ENCODE results near the gene PEF1.
A peak's percentile ranks its signal among the peaks of the same experiment; 100 is the strongest.

The PEF1 gene

GRCh38 chr1:31644560-31645273 lies at the start of gene PEF1:
PEF1 (minus strand) TSS chr1:31644876; CDS start chr1:31644864, 12 bp downstream.
- TF ChIP-seq, protein P1, sequence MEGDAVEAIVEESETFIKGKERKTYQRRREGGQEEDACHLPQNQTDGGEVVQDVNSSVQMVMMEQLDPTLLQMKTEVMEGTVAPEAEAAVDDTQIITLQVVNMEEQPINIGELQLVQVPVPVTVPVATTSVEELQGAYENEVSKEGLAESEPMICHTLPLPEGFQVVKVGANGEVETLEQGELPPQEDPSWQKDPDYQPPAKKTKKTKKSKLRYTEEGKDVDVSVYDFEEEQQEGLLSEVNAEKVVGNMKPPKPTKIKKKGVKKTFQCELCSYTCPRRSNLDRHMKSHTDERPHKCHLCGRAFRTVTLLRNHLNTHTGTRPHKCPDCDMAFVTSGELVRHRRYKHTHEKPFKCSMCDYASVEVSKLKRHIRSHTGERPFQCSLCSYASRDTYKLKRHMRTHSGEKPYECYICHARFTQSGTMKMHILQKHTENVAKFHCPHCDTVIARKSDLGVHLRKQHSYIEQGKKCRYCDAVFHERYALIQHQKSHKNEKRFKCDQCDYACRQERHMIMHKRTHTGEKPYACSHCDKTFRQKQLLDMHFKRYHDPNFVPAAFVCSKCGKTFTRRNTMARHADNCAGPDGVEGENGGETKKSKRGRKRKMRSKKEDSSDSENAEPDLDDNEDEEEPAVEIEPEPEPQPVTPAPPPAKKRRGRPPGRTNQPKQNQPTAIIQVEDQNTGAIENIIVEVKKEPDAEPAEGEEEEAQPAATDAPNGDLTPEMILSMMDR (IDR thresholded peaks at IDR 0.05; ENCODE audit: borderline replicate concordance, insufficient read depth, low read depth, low read length): no peak
- peak within 1 kb of the TSS; percentile 99 for H3K4me3 ChIP-seq (ENCODE audit: low read depth, low read length)

DNA sequence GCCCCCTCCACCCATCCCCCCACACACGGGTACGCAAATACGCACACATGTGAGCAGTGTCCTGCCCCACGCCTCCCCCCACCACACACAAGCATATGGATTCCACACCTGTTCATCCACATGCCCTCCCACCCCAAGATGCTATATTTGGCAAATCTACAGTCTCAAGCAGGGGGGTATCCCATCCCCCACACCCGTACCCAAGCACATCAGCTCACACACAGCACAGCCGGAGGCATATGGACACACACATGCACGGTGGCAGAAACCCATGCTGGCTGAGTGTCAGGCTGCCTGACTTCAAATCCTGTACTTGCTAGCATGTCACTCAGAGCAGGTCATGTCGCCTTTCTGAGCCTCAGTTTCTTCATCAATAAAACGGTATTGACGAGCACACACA lies 48.6 kb upstream of the PEF1 start:
- no peak overlapping the region for H3K4me3 ChIP-seq (ENCODE audit: low read depth, low read length)
- TF ChIP-seq, protein P1 (IDR thresholded peaks at IDR 0.05; ENCODE audit: borderline replicate concordance, insufficient read depth, low read depth, low read length): no peak

GRCh38 chr1:31691951-31692350 lies 47.3 kb upstream of the PEF1 start:
- no peak overlapping the region for H3K4me3 ChIP-seq (ENCODE audit: low read depth, low read length)
- TF ChIP-seq, protein P1 (IDR thresholded peaks at IDR 0.05; ENCODE audit: borderline replicate concordance, insufficient read depth, low read depth, low read length): no peak

DNA sequence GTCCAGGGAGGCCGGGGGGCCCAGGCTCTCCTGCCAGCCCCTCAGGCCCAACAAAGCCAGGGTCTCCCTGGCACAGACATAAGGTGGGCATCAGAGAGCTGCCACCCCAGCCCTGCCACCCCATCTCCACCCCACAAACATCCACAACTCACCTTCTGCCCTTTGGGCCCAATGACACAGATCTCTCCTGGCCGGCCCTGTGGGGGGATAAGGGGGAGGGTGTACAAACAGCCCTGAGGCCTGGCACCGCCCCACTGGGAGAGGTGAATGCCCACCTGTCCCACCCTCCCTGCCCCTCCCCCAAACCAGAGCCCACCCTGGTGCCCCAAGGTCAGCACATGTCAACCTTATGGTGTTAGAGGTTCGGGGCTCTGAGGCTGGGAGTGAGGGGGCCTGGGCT lies 46.8 kb upstream of the PEF1 start:
- TF ChIP-seq, protein P1 (IDR thresholded peaks at IDR 0.05; ENCODE audit: borderline replicate concordance, insufficient read depth, low read depth, low read length): no peak
- no peak overlapping the region for H3K4me3 ChIP-seq (ENCODE audit: low read depth, low read length)

DNA sequence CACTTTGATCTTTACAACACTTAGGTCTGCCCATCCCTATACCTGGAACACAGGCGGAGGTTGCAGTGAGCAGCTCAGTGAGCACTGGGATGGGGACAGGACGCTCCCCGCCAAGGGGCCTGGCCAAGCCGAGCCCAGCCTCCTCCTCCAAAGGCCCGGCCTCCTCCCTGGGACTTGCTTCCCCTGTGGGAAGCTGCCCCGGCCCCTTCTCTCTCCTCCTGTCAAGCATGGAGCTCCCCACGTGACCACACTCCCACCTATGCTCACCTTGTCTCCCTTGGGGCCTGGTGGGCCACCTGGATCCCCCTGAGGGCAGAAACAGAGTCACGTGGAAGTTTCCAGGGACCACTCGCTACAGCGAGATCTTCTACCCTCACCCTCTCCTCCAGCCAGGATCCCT lies 46.2 kb upstream of the PEF1 start:
- H3K4me3 ChIP-seq (ENCODE audit: low read depth, low read length): no peak overlapping the region
- TF ChIP-seq, protein P1 (IDR thresholded peaks at IDR 0.05; ENCODE audit: borderline replicate concordance, insufficient read depth, low read depth, low read length): no peak

GRCh38 chr1:31689854-31690253 lies 45.2 kb upstream of the PEF1 start:
- TF ChIP-seq, protein P1 (IDR thresholded peaks at IDR 0.05; ENCODE audit: borderline replicate concordance, insufficient read depth, low read depth, low read length): no peak
- H3K4me3 ChIP-seq (ENCODE audit: low read depth, low read length): no peak overlapping the region

GRCh38 chr1:31689379-31689778 lies 44.7 kb upstream of the PEF1 start:
- TF ChIP-seq, protein P1 (IDR thresholded peaks at IDR 0.05; ENCODE audit: borderline replicate concordance, insufficient read depth, low read depth, low read length): no peak
- no peak overlapping the region for H3K4me3 ChIP-seq (ENCODE audit: low read depth, low read length)

Measured in GM12875 (cell line).